Osteoblast (primary cell): Measurements from ENCODE around the gene UVSSA. TPM values are rescaled to one million over a fixed set of nuclear protein-coding genes. Genes with fewer than 3 reads are reported as not detected.
A peak's percentile ranks its signal among the peaks of the same experiment; 100 is the strongest.

Source experiments
- DNase-seq: peaks from one replicate; pipeline ENCODE4 v3.0.0; 2011; ENCODE audit warnings: low spot score, mixed read lengths; ENCODE audit not compliant: insufficient read length; ENCODE audit errors: missing footprints
- H2AFZ ChIP-seq: 2 replicates; pipeline ENCODE4 v1.6.0; 2011; ENCODE audit warnings: mild to moderate bottlenecking, low read length
- H3K27ac ChIP-seq: 2 replicates; pipeline ENCODE4 v1.5.1; 2011; ENCODE audit warnings: mild to moderate bottlenecking, low read depth, low read length, moderate library complexity
- H3K27me3 ChIP-seq: 2 replicates; pipeline ENCODE4 v1.6.0; 2012; ENCODE audit warnings: mild to moderate bottlenecking, control low read depth, inconsistent platforms, low read length, moderate library complexity; ENCODE audit not compliant: insufficient read depth
- H3K36me3 ChIP-seq: 2 replicates; pipeline ENCODE4 v1.5.1; 2011; ENCODE audit warnings: mild to moderate bottlenecking, low read length, control low read depth, moderate library complexity; ENCODE audit not compliant: insufficient read depth
- H3K4me1 ChIP-seq: 2 replicates; pipeline ENCODE4 v1.5.1; 2011; ENCODE audit warnings: mild to moderate bottlenecking, low read length, control low read depth, moderate library complexity; ENCODE audit not compliant: insufficient read depth
- H3K4me2 ChIP-seq: 2 replicates; pipeline ENCODE4 v1.6.0; 2011; ENCODE audit warnings: mild to moderate bottlenecking, low read length; ENCODE audit not compliant: insufficient read depth
- H3K4me3 ChIP-seq: fragments of 200-600 bp; sonication (generic); 3 replicates; pipeline ENCODE4 v1.5.1; 2012; ENCODE audit warnings: mild to moderate bottlenecking, low read length, inconsistent platforms; ENCODE audit not compliant: insufficient read depth
- H3K79me2 ChIP-seq: 2 replicates; pipeline ENCODE4 v1.6.0; 2012; ENCODE audit warnings: mild to moderate bottlenecking, low read length, control low read depth, inconsistent platforms; ENCODE audit not compliant: insufficient read depth
- H3K9me3 ChIP-seq: 2 replicates; pipeline ENCODE4 v1.5.1; 2011; ENCODE audit warnings: low read depth, low read length, control low read depth
- H4K20me1 ChIP-seq: 2 replicates; pipeline ENCODE4 v1.6.0; 2012; ENCODE audit warnings: mild to moderate bottlenecking, low read length, control low read depth; ENCODE audit not compliant: insufficient read depth
- CTCF ChIP-seq: IDR thresholded peaks from 2 replicates; pipeline ENCODE4 v1.5.1; 2011; ENCODE audit warnings: mild to moderate bottlenecking, low read depth, low read length, moderate library complexity; ENCODE audit errors: extremely low read depth
- total RNA-seq: library from RNA; depleted of rRNA; stranded (reverse); fragments of >200 nt; gene quantifications from 2 replicates; pipeline ENCODE4 v1.2.3, GENCODE V29; 2012

The UVSSA gene
- total RNA-seq, 1 donor = 14.8 TPM

GRCh38 chr4:1347410-1347864 lies 429 bp downstream of the UVSSA start:
- Histone ChIP-seq H3K9me3 (no peaks in the 10 kb centered on the region), H3K4me2 (peak overlapping the region; percentile 98), H3K4me3 (peak overlapping the region; percentile 88), H3K27me3 (no peaks in the 10 kb centered on the region), H4K20me1 (peaks cover 8% of the 10 kb centered on the region), H3K36me3 (no peaks in the 10 kb centered on the region), H2AFZ (peak overlapping the region; percentile 79), H3K79me2 (peaks cover 52% of the 10 kb centered on the region), H3K27ac (peak overlapping the region; percentile 95), H3K4me1 (peaks cover 18% of the 10 kb centered on the region)
- no peak for TF ChIP-seq CTCF
- DNase-seq = peak; percentile 99

GRCh38 chr4:1348014-1348513 lies 1.1 kb downstream of the UVSSA start:
- peak overlapping the region; percentile 98 for H3K4me2 ChIP-seq
- H3K27ac ChIP-seq = peak overlapping the region; percentile 95
- H2AFZ ChIP-seq = peak overlapping the region; percentile 79
- peaks cover 10% of the 10 kb centered on the region for H4K20me1 ChIP-seq
- peaks cover 18% of the 10 kb centered on the region for H3K4me1 ChIP-seq
- peak; percentile 91 for DNase-seq
- H3K4me3 ChIP-seq = peak overlapping the region; percentile 88
- no peaks in the 10 kb centered on the region for H3K9me3 ChIP-seq
- H3K36me3 ChIP-seq = peaks cover 6% of the 10 kb centered on the region
- no peaks in the 10 kb centered on the region for H3K27me3 ChIP-seq
- H3K79me2 ChIP-seq = peaks cover 51% of the 10 kb centered on the region
- TF ChIP-seq CTCF = no peak

- Histone ChIP-seq H3K36me3 (peaks cover 11% of the 10 kb centered on the region), H2AFZ (no peak overlapping the region), H4K20me1 (peaks cover 10% of the 10 kb centered on the region), H3K9me3 (no peaks in the 10 kb centered on the region), H3K4me3 (no peak overlapping the region), H3K27me3 (no peaks in the 10 kb centered on the region), H3K27ac (no peak overlapping the region), H3K4me1 (peaks cover 18% of the 10 kb centered on the region), H3K79me2 (peaks cover 47% of the 10 kb centered on the region), H3K4me2 (no peak overlapping the region)
- DNase-seq = no peak
- TF ChIP-seq CTCF = no peak
Measured at GRCh38 chr4:1348746-1349145, 1.7 kb downstream of the UVSSA start.

DNA sequence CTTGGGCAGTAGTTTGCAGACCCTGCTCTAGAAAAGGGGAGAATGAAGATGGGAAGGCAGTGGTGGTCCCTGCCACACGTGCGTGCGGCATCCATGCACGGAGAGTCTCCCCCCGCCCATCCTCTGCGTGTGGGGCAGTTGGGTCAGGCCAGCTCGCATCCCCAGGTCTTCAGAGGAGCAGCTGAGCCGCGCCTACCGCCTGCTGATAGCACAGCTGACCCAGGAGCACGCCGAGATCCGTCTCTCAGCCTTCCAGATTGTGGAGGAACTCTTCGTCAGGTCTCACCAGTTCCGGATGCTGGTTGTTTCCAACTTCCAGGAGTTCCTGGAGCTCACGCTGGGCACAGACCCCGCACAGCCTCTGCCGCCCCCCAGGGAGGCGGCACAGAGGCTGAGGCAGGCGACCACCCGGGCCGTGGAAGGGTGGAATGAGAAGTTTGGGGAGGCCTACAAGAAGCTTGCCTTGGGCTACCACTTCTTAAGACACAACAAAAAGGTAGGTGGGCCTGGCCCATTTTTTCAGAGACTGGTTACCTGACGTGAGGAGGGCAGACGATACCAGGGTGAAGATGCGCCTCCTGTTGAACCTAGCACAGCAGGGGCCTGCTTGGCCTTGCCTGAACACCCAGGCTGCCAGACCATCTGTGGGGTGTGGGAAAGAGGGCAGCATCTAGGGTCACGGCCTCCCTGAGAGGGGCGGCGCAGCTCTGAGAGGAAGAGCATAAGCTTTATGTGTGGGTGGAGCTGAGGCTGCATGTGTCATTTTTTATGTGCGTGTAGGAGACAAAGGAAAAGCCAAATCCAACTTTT lies 2.6 kb downstream of the UVSSA start:
- H3K4me3 ChIP-seq = no peak overlapping the region
- TF ChIP-seq CTCF = no peak
- peaks cover 11% of the 10 kb centered on the region for H3K36me3 ChIP-seq
- no peak overlapping the region for H3K4me2 ChIP-seq
- peaks cover 18% of the 10 kb centered on the region for H3K4me1 ChIP-seq
- no peak overlapping the region for H3K27ac ChIP-seq
- H3K79me2 ChIP-seq = peaks cover 44% of the 10 kb centered on the region
- no peaks in the 10 kb centered on the region for H3K27me3 ChIP-seq
- H3K9me3 ChIP-seq = no peaks in the 10 kb centered on the region
- no peak for DNase-seq
- H2AFZ ChIP-seq = no peak overlapping the region
- peaks cover 10% of the 10 kb centered on the region for H4K20me1 ChIP-seq
